SK-N-SH (cell line): ENCODE measurements around the gene MON2. TPM values are rescaled to one million over a fixed set of nuclear protein-coding genes. Genes with fewer than 3 reads are reported as not detected.

Experiments used
- CTCF ChIA-PET: fragments of 300-600, 350-600 bp; formaldehyde crosslinking; extraction: SDS; loops from one replicate; lab custom pipeline; 2021; lab: Yijun Ruan, JAX
- POLR2A ChIA-PET: fragments of 350-600 bp; sonication (Branson Sonifier 250); formaldehyde crosslinking; extraction: SDS; loops from one replicate; lab custom pipeline; 2020; ENCODE audit warnings: antibody characterized with exemption, inconsistent platforms; lab: Yijun Ruan, JAX
- DNase-seq: peaks from one replicate; pipeline ENCODE4 v3.0.0; 2012
- H2AFZ ChIP-seq: fragments of 200-600 bp; sonication (generic); 2 replicates; pipeline ENCODE4 v1.8.1; 2016; ENCODE audit warnings: antibody characterized with exemption, mild to moderate bottlenecking, low read depth
- H3F3A ChIP-seq: fragments of 200-600 bp; sonication (generic); replicated peaks from 2 replicates; pipeline ENCODE3; 2016; ENCODE audit warnings: antibody characterized with exemption, mild to moderate bottlenecking; ENCODE audit not compliant: insufficient read depth
- H3K27ac ChIP-seq, 2 experiments: fragments of 200-500 bp in 1 of 2; fragments of 200-600 bp in 1 of 2; sonication (Bioruptor generic) in 1 of 2; sonication (generic), shearing (Covaris generic) in 1 of 2; 2 replicates each; pipeline versions ENCODE4 v1.5.1 to v1.6.1; 2014 to 2016; ENCODE audit warnings: low read depth in 2 of 2, inconsistent platforms in 1 of 2, low read length in 1 of 2, mild to moderate bottlenecking in 1 of 2, mixed read lengths in 1 of 2
- H3K27me3 ChIP-seq: fragments of 200-600 bp; sonication (generic), shearing (Covaris generic); 2 replicates; pipeline ENCODE4 v1.6.1; 2016; ENCODE audit warnings: mixed run types; ENCODE audit not compliant: insufficient read depth
- H3K36me3 ChIP-seq, 2 experiments: fragments of 200-500 bp in 1 of 2; fragments of 200-600 bp in 1 of 2; sonication (Bioruptor generic) in 1 of 2; sonication (generic) in 1 of 2; replicated peaks in 1 of 2; 2 replicates each; pipeline versions ENCODE3 to v1.5.1; 2014 to 2016; ENCODE audit warnings: low read length in 1 of 2, mild to moderate bottlenecking in 1 of 2; ENCODE audit not compliant: insufficient read depth in 2 of 2, control insufficient read depth in 1 of 2
- H3K4me1 ChIP-seq, 2 experiments: fragments of 200-500 bp in 1 of 2; fragments of 200-600 bp in 1 of 2; sonication (Bioruptor generic) in 1 of 2; sonication (generic), shearing (Covaris generic) in 1 of 2; 2 replicates each; pipeline versions ENCODE4 v1.5.1 to v1.6.1; 2014 to 2016; ENCODE audit warnings: low read depth in 1 of 2, low read length in 1 of 2, mixed run types in 1 of 2; ENCODE audit not compliant: insufficient read depth in 2 of 2, control insufficient read depth in 1 of 2
- H3K4me2 ChIP-seq: fragments of 200-600 bp; sonication (generic), shearing (Covaris generic); 2 replicates; pipeline ENCODE4 v1.6.1; 2017; ENCODE audit warnings: mixed run types
- H3K4me3 ChIP-seq, 2 experiments: fragments of 200-500 bp in 1 of 2; fragments of 200-600 bp in 1 of 2; sonication (Bioruptor generic) in 1 of 2; sonication (generic), shearing (Covaris generic) in 1 of 2; 2 replicates each; pipeline versions ENCODE4 v1.5.1 to v1.8.1; 2014 to 2016; ENCODE audit warnings: low read depth in 2 of 2, inconsistent platforms in 1 of 2, low read length in 1 of 2, mild to moderate bottlenecking in 1 of 2, mixed read lengths in 1 of 2, moderate library complexity in 1 of 2
- H3K79me2 ChIP-seq: fragments of 200-600 bp; sonication (generic); 2 replicates; pipeline ENCODE4 v1.8.1; 2017; ENCODE audit warnings: mild to moderate bottlenecking; ENCODE audit not compliant: insufficient read depth
- H3K9ac ChIP-seq: fragments of 200-600 bp; sonication (generic); 2 replicates; pipeline ENCODE4 v1.6.1; 2017; ENCODE audit warnings: mixed run types
- H3K9me2 ChIP-seq: fragments of 200-600 bp; sonication (generic); 2 replicates; pipeline ENCODE4 v1.6.1; 2017; ENCODE audit warnings: mixed run types
- H3K9me3 ChIP-seq: fragments of 200-600 bp; sonication (generic); 2 replicates; pipeline ENCODE4 v1.6.1; 2017; ENCODE audit warnings: mixed run types, mild to moderate bottlenecking, moderate library complexity
- H4K20me1 ChIP-seq: fragments of 200-600 bp; sonication (generic); 2 replicates; pipeline ENCODE4 v1.6.1; 2017; ENCODE audit warnings: mild to moderate bottlenecking, mixed run types; ENCODE audit not compliant: insufficient read depth
- EP300 ChIP-seq, 2 experiments: IDR thresholded peaks; 2 replicates each; pipeline versions ENCODE4 v1.4.0 to v1.6.1; 2012; ENCODE audit warnings: borderline replicate concordance in 1 of 2, low read depth in 1 of 2, low read length in 1 of 2
- FOXM1 ChIP-seq: IDR thresholded peaks from 2 replicates; pipeline ENCODE4 v1.4.0; 2012; ENCODE audit warnings: low read depth, mild to moderate bottlenecking
- POLR2AphosphoS5 ChIP-seq: IDR thresholded peaks from 2 replicates; pipeline ENCODE4 v1.6.1; 2012; ENCODE audit warnings: low read depth, low read length
- RFX5 ChIP-seq: IDR thresholded peaks from 2 replicates; pipeline ENCODE4 v1.6.1; 2012; ENCODE audit warnings: mild to moderate bottlenecking, improper control_type of control experiment, low read length
- SIN3A ChIP-seq: IDR thresholded peaks from 2 replicates; pipeline ENCODE4 v1.6.1; 2012; ENCODE audit warnings: low read depth, mild to moderate bottlenecking, low read length, moderate library complexity, borderline replicate concordance
- TCF12 ChIP-seq: IDR thresholded peaks from 2 replicates; pipeline ENCODE4 v1.4.0; 2012
- WGBS: methylation state at CpG from one replicate; pipeline ENCODE4 v1.1.6; 2017; ENCODE audit warnings: low lambda C conversion rate; 5-methylcytosine and 5-hydroxymethylcytosine counted together
- polyA plus RNA-seq, 3 experiments: library from polyadenylated mRNA; depleted of rRNA; stranded (reverse); fragments of >200 nt; gene quantifications; 2 replicates each; pipeline ENCODE4 v1.2.3, GENCODE V29; 2012
- TF ChIP-seq, protein P1 (sequence below): IDR thresholded peaks from 2 replicates; pipeline ENCODE4 v1.4.0; 2012; ENCODE audit warnings: low read depth
- TF ChIP-seq, protein P2 (sequence below): fragments of 150-350 bp; IDR thresholded peaks from 2 replicates; pipeline ENCODE4 v1.6.1; 2016; ENCODE audit warnings: mild to moderate bottlenecking, low read depth, low read length
- TF ChIP-seq, protein P3 (sequence below): IDR thresholded peaks from 2 replicates; pipeline ENCODE4 v1.6.1; 2012; ENCODE audit warnings: mild to moderate bottlenecking, low read depth, low read length, moderate library complexity

Gene MON2
- polyA plus RNA-seq, 1 of the 3 experiments (the other 2 are of a cell fraction) = 4.4 TPM

DNA sequence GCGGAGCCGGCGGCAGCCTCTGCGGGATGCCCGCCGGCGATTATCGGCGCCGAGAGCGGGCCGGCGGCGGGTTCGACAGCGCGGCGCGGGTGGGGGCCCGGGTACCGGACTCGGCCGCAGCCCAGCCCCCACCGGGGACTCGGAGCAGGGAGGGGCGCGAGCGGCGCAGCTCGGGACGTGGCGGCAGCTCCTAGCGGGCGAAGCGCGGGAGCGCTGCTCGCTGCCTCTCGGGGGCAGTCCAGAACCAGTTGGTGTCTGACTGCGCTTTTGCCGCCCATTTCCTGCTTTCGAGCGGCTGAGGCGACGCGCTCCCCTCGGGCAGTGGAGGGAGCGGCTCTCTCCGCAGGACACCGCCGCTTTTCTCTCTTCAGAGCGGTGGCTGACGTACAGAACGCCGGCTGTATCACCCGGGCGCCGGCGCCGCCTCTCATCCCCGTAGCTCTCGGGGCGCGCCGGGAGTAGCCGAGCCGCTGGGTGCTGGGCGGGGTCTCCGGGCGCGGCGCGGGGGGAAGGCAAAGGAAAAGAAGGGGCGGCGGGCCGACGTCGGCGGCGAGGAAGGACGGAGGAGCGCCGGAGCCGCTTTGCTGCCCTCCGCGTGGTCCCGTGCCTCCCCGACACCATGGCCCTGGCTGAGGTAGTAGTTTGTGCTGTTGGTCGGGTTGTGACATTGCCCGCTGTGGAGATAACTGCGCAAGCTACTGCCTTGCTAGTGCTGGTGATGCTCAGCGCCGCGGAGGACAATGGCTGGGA, 136.6 kb downstream of the MON2 start (continued):
- no peak; the same call in 1 of the 2 replicates for TF ChIP-seq SIN3A
- TF ChIP-seq TCF12 = no peak
- TF ChIP-seq EP300 (IDR thresholded peaks at IDR 0.05; ENCODE audit: borderline replicate concordance in 1 of 2, low read depth in 1 of 2, low read length in 1 of 2) = peak in 1 of 2 experiments; percentile 20; a peak in 1 of 4 replicates
- TF ChIP-seq, protein P1, sequence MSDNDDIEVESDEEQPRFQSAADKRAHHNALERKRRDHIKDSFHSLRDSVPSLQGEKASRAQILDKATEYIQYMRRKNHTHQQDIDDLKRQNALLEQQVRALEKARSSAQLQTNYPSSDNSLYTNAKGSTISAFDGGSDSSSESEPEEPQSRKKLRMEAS = peak; percentile 66; the same call in 1 of the 2 replicates
- TF ChIP-seq, protein P2, sequence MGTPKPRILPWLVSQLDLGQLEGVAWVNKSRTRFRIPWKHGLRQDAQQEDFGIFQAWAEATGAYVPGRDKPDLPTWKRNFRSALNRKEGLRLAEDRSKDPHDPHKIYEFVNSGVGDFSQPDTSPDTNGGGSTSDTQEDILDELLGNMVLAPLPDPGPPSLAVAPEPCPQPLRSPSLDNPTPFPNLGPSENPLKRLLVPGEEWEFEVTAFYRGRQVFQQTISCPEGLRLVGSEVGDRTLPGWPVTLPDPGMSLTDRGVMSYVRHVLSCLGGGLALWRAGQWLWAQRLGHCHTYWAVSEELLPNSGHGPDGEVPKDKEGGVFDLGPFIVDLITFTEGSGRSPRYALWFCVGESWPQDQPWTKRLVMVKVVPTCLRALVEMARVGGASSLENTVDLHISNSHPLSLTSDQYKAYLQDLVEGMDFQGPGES = no peak
- TF ChIP-seq POLR2AphosphoS5 = no peak; the same call in 1 of the 2 replicates
- TF ChIP-seq, protein P3, sequence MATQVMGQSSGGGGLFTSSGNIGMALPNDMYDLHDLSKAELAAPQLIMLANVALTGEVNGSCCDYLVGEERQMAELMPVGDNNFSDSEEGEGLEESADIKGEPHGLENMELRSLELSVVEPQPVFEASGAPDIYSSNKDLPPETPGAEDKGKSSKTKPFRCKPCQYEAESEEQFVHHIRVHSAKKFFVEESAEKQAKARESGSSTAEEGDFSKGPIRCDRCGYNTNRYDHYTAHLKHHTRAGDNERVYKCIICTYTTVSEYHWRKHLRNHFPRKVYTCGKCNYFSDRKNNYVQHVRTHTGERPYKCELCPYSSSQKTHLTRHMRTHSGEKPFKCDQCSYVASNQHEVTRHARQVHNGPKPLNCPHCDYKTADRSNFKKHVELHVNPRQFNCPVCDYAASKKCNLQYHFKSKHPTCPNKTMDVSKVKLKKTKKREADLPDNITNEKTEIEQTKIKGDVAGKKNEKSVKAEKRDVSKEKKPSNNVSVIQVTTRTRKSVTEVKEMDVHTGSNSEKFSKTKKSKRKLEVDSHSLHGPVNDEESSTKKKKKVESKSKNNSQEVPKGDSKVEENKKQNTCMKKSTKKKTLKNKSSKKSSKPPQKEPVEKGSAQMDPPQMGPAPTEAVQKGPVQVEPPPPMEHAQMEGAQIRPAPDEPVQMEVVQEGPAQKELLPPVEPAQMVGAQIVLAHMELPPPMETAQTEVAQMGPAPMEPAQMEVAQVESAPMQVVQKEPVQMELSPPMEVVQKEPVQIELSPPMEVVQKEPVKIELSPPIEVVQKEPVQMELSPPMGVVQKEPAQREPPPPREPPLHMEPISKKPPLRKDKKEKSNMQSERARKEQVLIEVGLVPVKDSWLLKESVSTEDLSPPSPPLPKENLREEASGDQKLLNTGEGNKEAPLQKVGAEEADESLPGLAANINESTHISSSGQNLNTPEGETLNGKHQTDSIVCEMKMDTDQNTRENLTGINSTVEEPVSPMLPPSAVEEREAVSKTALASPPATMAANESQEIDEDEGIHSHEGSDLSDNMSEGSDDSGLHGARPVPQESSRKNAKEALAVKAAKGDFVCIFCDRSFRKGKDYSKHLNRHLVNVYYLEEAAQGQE = no peak

DNA sequence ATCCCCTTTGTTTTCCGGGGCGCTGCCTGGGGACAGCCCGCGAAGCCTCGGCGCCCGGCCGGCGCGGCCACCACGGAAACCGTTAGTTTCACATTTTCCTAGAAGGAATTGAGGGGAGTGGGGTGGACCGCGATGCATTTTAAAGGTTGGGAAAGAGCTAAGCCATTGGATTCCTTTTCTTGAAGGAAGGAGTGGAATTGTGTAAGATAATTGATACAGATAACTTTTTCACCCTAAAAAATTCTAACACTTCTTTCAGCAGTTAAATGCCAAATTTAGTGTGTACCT, 137.1 kb downstream of the MON2 start:
- H4K20me1 ChIP-seq = peaks cover 15% of the 10 kb centered on the region
- H3K4me1 ChIP-seq = no peaks in the 10 kb centered on the region; a peak in 2 of 4 replicates
- ChIA-PET CTCF (interaction anchor here (1.1 to 3.3 kb wide), 9 partner anchors 9 to 394 kb away, joined by 3 to 42 read pairs (median 3); no protein-coding TSS in a partner anchor), POLR2A (interaction anchor here (1.1 to 1.7 kb wide), 3 partner anchors 11 to 195 kb away, joined by 3 to 9 read pairs (median 5); no protein-coding TSS in a partner anchor)
- no peak for DNase-seq
- H3K36me3 ChIP-seq = peaks cover 2 to 21% of the 10 kb centered on the region in 2 experiments
- TF ChIP-seq RFX5 = no peak
- TF ChIP-seq FOXM1 = 0 out of 2 replicates have a peak, but pooled peaks have one; percentile 29
- peaks cover 60% of the 10 kb centered on the region for H3K79me2 ChIP-seq
- peak overlapping the region; percentile 99 for H3K9ac ChIP-seq
- peaks cover 7% of the 10 kb centered on the region for H3F3A ChIP-seq
- H3K9me3 ChIP-seq = no peaks in the 10 kb centered on the region
- peak overlapping the region; percentile 88 to 91 for H3K4me3 ChIP-seq
- H3K4me2 ChIP-seq = peak overlapping the region; percentile 80
- H3K27ac ChIP-seq = peak overlapping the region; percentile 98 to 100
- WGBS = 0% methylated on average over 14 of the region's 14 CpGs
- no peaks in the 10 kb centered on the region for H3K27me3 ChIP-seq
- H2AFZ ChIP-seq = peak overlapping the region; percentile 47; the same call in 1 of the 2 replicates
- H3K9me2 ChIP-seq = no peaks in the 10 kb centered on the region
